GM19452 (cell line): ENCODE results near the gene FKBP6.
"Not testable (repeated sequence)": the region's sequence is repeated elsewhere in the genome, so short reads cannot be mapped to it uniquely, and the experiment has no call there.

Experiments used
- ATAC-seq: cut with Tn5 transposase; IDR thresholded peaks from one replicate; pipeline ENCODE4 v1.9.1; 2021; ENCODE audit not compliant: unreplicated experiment

The FKBP6 gene

DNA sequence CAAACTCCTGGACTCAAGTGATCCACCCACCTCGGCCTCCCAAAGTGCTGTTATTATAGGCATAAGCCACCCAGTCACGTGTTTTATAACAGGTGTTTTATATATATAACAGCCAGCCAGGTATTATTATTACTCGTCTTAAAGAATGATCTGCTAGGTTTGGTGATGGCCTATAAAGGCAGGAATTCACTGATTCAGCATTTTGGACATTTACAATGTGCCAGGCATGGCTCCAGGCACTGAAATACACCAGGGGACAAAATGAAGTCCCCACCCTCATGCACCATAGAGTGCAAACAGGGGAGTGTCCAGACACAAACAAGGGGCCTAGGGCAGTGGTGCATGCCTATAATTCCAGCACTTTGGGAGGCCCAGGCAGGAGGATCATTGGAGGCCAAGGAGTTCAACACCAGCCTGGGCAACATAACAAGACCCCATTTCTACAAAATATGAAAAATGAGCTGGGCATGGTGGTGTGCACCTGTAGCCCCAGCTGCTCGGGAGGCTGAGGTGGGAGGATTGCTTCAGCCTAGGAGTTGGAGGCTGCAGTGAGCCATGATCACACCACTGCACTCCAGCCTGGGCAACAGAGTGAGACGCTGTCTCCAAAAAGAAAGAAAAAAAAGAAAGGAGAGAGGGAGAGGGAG lies 4.4 kb upstream of the FKBP6 start:
- not testable (repeated sequence) for ATAC-seq

GRCh38 chr7:73324081-73324845 lies 3.7 kb upstream of the FKBP6 start:
- ATAC-seq, result not testable (repeated sequence)

GRCh38 chr7:73325424-73325823 lies 2.5 kb upstream of the FKBP6 start:
- ATAC-seq, result not testable (repeated sequence)

DNA sequence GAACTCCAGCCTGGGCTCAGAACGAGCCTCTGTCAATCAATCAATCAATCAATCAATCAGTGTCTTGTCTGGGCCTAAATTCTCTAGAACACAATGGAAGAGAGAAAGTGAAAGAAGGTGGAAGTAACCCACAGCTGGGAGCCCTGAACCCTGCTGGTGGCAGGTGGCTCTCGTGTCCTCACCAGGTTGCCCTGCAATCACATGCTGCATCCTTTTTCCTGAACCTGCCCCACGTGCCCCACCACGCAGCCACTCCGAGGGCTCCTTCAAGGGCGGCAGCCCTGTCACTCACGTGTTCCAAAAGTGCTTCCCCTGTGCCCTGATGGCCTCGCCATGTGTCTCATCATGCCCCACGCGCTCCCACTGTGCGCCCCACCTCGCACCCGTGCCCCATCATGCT lies 512 bp upstream of the FKBP6 start:
- ATAC-seq, result not testable (repeated sequence)

GRCh38 chr7:73328696-73329095 lies 735 bp downstream of the FKBP6 start:
- no peak for ATAC-seq

GRCh38 chr7:73329861-73330581 lies 2.1 kb downstream of the FKBP6 start:
- ATAC-seq, result no peak

DNA sequence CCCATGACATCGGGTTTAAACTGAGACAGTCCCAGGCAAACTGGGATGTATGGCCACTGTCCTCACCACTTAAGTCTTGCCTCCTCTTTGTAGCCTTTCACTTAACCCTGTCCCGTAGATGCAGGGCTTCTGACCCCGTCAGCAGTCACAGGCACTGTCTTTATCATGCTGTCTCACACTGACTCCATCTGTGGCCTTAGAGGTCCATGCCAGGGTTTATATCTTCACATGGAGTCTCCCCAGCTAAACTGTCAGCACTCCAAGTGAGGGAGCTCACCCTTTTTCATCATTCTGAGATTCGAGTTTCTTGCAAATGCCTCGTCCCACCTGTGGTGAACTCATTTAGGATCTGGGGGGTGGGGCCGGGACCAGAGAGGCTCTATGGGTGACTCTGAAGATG lies 2.8 kb downstream of the FKBP6 start:
- no peak for ATAC-seq

GRCh38 chr7:73332447-73332846 lies 4.5 kb downstream of the FKBP6 start:
- ATAC-seq, result no peak

GRCh38 chr7:73338321-73338720 lies 10.4 kb downstream of the FKBP6 start:
- no peak for ATAC-seq

GRCh38 chr7:73340514-73340913 lies 12.6 kb downstream of the FKBP6 start:
- no peak for ATAC-seq

DNA sequence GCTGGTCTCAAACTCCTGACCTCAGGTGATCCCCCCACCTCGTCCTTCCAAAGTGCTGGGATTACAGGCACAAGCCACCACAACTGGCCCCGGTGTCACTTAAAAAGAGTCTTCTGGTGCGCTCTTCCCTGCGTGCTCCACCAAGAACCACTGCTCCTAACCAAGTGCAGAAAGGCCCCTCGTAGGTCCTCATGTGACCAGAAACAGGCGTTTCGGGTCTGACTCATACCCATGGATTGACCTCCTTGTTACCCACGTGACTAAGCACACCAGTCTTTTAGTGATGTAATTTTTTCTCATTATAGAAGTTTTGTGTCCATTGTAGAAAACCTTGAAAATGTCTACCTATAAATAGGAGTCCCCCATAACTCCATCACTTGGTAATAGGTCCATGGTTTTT lies 13.9 kb downstream of the FKBP6 start:
- no peak for ATAC-seq

- no peak for ATAC-seq
These were observed 14.7 kb downstream of the FKBP6 start for GRCh38 chr7:73342645-73343044.

- no peak for ATAC-seq
These were observed 15.9 kb downstream of the FKBP6 start for GRCh38 chr7:73343671-73344380.

GRCh38 chr7:73345538-73345937 lies 17.6 kb downstream of the FKBP6 start:
- ATAC-seq, result no peak

- ATAC-seq, result no peak
These were observed 18.0 kb downstream of the FKBP6 start for GRCh38 chr7:73345951-73346350.

DNA sequence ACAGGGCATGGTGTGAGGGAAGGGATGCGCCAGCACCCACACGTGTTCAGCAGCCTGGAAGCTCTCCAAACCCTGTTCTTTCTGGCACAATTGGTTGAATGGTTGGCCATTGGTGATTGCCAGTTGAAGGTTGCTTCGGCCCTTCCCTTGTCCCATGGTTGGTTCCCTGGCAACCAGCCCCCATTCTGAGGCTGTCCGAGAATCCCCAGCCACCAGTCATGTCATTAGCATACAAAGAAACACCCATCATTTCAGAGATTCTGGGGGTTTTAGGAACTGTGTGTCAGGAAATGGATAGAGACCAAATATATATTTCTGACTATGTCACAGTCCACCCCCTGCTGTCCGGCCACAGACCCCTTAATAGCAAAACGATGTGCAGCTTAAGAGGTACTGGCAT lies 21.8 kb downstream of the FKBP6 start:
- ATAC-seq, result no peak

DNA sequence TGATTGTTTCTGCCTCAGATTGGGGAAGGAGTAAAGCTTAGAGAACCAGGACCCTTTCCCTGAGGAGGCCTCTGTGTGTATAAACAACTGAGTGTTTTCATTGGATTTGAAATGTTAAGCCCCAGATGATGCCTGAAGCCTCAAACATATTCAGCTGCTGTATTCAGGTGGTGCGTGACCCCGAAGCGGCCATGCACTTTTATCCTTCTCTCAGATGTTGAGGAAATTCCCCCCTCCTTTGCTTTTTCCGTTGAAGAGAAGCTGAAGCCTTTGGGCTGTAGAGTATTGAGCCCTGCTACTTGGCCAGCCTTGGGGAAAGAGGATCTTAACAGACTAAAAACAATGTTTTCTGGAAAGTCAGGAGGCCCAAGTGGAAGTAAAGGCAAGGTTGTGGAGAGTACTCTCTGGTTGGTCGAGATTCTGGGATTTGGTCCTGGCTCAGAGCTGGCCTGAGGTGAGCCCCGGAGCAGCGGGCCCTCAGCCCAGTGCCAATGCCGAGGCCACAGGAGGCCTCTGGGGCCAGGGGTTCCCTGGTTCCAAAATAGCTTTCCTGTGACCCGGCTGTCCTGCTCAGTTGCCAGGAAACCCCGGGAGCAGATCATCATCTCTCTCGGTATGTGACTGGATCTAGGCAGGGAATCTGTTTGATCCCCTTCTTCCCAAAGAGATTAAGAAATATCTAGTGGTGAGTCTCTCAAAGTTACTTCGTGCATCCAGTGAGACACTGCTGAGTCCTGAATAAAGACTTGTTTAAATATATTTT lies 22.5 kb downstream of the FKBP6 start:
- ATAC-seq, result no peak

- no peak for ATAC-seq
These were observed 23.6 kb downstream of the FKBP6 start for GRCh38 chr7:73351447-73352167.

DNA sequence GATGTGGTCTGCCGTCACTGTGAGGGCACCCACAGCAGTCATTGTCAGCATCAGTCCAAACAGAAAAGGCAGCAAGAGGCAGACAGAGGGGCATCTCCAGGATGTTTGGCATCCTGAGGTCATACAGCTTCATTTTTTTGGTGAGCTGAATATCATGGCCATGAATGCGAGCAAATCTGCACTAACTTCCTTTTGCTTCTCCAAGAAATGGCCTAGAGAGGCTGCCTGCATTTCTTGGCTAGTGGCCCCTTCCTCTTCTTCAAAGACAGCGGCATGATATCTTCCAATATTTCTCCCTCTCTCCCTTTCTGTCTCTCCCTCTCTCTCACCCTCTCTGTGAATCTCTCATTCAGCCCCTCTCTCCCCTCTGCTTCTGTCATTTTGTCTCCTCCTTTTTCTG lies 24.8 kb downstream of the FKBP6 start:
- ATAC-seq, result no peak

GRCh38 chr7:73353243-73353642 lies 25.3 kb downstream of the FKBP6 start:
- no peak for ATAC-seq
